Activated CD4-positive, alpha-beta T cell treated with anti-CD3 and anti-CD28 coated beads for 36 hours (primary cell): ENCODE data around the gene DNAJC11. TPM values are rescaled to one million over a fixed set of nuclear protein-coding genes. Genes with fewer than 3 reads are reported as not detected.
"Not testable (repeated sequence)": the region's sequence is repeated elsewhere in the genome, so short reads cannot be mapped to it uniquely, and the experiment has no call there.

Source experiments
- ATAC-seq: fragments of 200-7000 bp; cut with Tn5 transposase; one replicate; pipeline ENCODE4 v1.10.0; 2021; ENCODE audit warnings: mild to moderate bottlenecking, moderate library complexity
- CTCF ChIA-PET: fragments of 350-600 bp; sonication (Branson Sonifier 250); formaldehyde crosslinking; loops from one replicate; lab custom pipeline; 2021; ENCODE audit warnings: antibody characterized with exemption; lab: Charles Lee
- POLR2A ChIA-PET: fragments of 350-600 bp; sonication (Branson Sonifier 250); formaldehyde crosslinking; loops from one replicate; lab custom pipeline; 2021; ENCODE audit warnings: antibody characterized with exemption, inconsistent platforms; lab: Charles Lee
- DNase-seq: peaks from one replicate; pipeline ENCODE4 v3.0.0-alpha.2; 2020
- H3K27ac Mint-ChIP-seq: one replicate; pipeline ENCODE4 v1.8.0; 2021; ENCODE audit warnings: mixed read lengths
- H3K27me3 Mint-ChIP-seq: one replicate; pipeline ENCODE4 v1.8.0; 2021; ENCODE audit warnings: mixed read lengths
- H3K36me3 Mint-ChIP-seq: one replicate; pipeline ENCODE4 v1.8.0; 2021; ENCODE audit warnings: low read depth, mixed read lengths
- H3K4me1 Mint-ChIP-seq: one replicate; pipeline ENCODE4 v1.8.0; 2021; ENCODE audit warnings: mixed read lengths
- H3K4me3 Mint-ChIP-seq: one replicate; pipeline ENCODE4 v1.8.0; 2021; ENCODE audit warnings: mild to moderate bottlenecking, moderate library complexity, mixed read lengths
- H3K9me3 Mint-ChIP-seq: one replicate; pipeline ENCODE4 v1.8.0; 2021; ENCODE audit warnings: low read depth, mixed read lengths
- intact Hi-C, 2 experiments: fragments of 100-400 bp; cut with DNase I in 1 of 2; cut with micrococcal nuclease in 1 of 2; formaldehyde crosslinking; loops; one replicate each; pipeline versions ENCODE4 v1.14.2 to v1.15.1; 2022 to 2024; cut with DNase I, micrococcal nuclease
- total RNA-seq, 2 experiments: library from RNA; stranded (reverse); gene quantifications; one replicate each; pipeline ENCODE4 v1.2.3, GENCODE V29; 2021

Gene DNAJC11, protein sequence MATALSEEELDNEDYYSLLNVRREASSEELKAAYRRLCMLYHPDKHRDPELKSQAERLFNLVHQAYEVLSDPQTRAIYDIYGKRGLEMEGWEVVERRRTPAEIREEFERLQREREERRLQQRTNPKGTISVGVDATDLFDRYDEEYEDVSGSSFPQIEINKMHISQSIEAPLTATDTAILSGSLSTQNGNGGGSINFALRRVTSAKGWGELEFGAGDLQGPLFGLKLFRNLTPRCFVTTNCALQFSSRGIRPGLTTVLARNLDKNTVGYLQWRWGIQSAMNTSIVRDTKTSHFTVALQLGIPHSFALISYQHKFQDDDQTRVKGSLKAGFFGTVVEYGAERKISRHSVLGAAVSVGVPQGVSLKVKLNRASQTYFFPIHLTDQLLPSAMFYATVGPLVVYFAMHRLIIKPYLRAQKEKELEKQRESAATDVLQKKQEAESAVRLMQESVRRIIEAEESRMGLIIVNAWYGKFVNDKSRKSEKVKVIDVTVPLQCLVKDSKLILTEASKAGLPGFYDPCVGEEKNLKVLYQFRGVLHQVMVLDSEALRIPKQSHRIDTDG
- total RNA-seq, result 10 to 100 TPM; 53.2 to 62.0 TPM

- peaks cover 28% of the 10 kb centered on the region for H3K4me1 Mint-ChIP-seq
- H3K36me3 Mint-ChIP-seq, result peaks cover 2% of the 10 kb centered on the region
- ATAC-seq, result peak; percentile 98
- no peaks in the 10 kb centered on the region for H3K9me3 Mint-ChIP-seq
- peak; percentile 93 for DNase-seq
- intact Hi-C loops, result loop anchor here (1.0 to 5.0 kb wide), 11 partner anchors 76 to 1070 kb away; partner anchors contain the start of genes ACOT7 (in 1 of the 2), CAMTA1 (in 1 of the 2), KLHL21 (in 1 of the 2) and NOL9 (in 1 of the 2)
- POLR2A ChIA-PET, result interaction anchor here (0.5 to 0.8 kb wide), 3 partner anchors 60 to 83 kb away, joined by 3 to 4 read pairs (median 3); partner anchors contain the start of genes CAMTA1 and THAP3
- peak within 1 kb of the TSS; percentile 92 for H3K27ac Mint-ChIP-seq
- no peaks in the 10 kb centered on the region for H3K27me3 Mint-ChIP-seq
- CTCF ChIA-PET, result interaction anchor here (0.5 to 1.5 kb wide), 6 partner anchors 15 to 382 kb away, joined by 3 to 6 read pairs (median 3); partner anchors contain the start of gene TNFRSF25
- H3K4me3 Mint-ChIP-seq, result peak within 1 kb of the TSS; percentile 90
Observed at GRCh38 chr1:6701437-6702153, at the start of gene DNAJC11. Gene DNAJC11 (minus strand): TSS chr1:6701816. CDS start chr1:6701800, 16 bp downstream.

- DNase-seq, result no peak
- no peaks in the 10 kb centered on the region for H3K9me3 Mint-ChIP-seq
- H3K4me3 Mint-ChIP-seq, result no peak overlapping the region
- no peaks in the 10 kb centered on the region for H3K36me3 Mint-ChIP-seq
- POLR2A ChIA-PET, result no interaction called here
- no peaks in the 10 kb centered on the region for H3K4me1 Mint-ChIP-seq
- H3K27ac Mint-ChIP-seq, result no peak overlapping the region
- H3K27me3 Mint-ChIP-seq, result peaks cover 44% of the 10 kb centered on the region
- no peak for ATAC-seq
- intact Hi-C loops, result no loop called here
- CTCF ChIA-PET, result no interaction called here
Observed at GRCh38 chr1:6750490-6750889, 48.9 kb upstream of the DNAJC11 start.

GRCh38 chr1:6747674-6748073, 46.1 kb upstream of the DNAJC11 start:
- DNase-seq, result no peak
- H3K27ac Mint-ChIP-seq, result no peak overlapping the region
- ATAC-seq, result no peak
- no peak overlapping the region for H3K4me3 Mint-ChIP-seq
- H3K4me1 Mint-ChIP-seq, result peaks cover 16% of the 10 kb centered on the region
- H3K9me3 Mint-ChIP-seq, result no peaks in the 10 kb centered on the region
- intact Hi-C loops, result no loop called here
- H3K27me3 Mint-ChIP-seq, result peaks cover 36% of the 10 kb centered on the region
- POLR2A ChIA-PET, result no interaction called here
- CTCF ChIA-PET, result no interaction called here
- H3K36me3 Mint-ChIP-seq, result no peaks in the 10 kb centered on the region

DNA sequence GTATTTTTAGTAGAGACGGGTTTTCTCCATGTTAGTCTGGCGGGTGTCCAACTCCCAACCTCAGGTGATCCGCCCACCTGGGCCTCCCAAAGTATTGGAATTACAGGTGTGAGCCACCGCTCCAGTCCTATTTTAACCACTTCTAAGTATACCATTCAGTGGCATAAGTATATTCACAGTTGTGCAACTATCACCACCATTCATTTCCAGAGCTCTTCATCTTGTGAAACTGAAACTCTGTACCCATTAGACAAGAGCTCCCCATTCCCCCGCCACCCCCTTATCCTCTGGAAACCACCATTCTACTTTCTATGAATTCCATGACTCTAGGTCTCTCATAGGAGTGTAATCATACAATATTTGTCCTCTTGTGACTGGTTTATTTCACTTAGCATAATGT, 43.5 kb upstream of the DNAJC11 start:
- intact Hi-C loops, result loop anchor here in 1 of 2 experiments (1.0 to 2.0 kb wide), 2 partner anchors 115 to 804 kb away; no protein-coding TSS in a partner anchor
- ChIA-PET CTCF (interaction anchor here (1.0 kb wide), 1 partner anchor 9 kb away, joined by 3 read pairs; no protein-coding TSS in a partner anchor), POLR2A (interaction anchor here (1.0 kb wide), 1 partner anchor 40 kb away, joined by 4 read pairs; the partner anchor contains the start of gene CAMTA1)
- H3K9me3 Mint-ChIP-seq, result no peaks in the 10 kb centered on the region
- DNase-seq, result peak; percentile 59
- H3K36me3 Mint-ChIP-seq, result no peaks in the 10 kb centered on the region
- peak; percentile 37 for ATAC-seq
- H3K4me3 Mint-ChIP-seq, result no peak overlapping the region
- H3K4me1 Mint-ChIP-seq, result peaks cover 16% of the 10 kb centered on the region
- peaks cover 28% of the 10 kb centered on the region for H3K27me3 Mint-ChIP-seq
- no peak overlapping the region for H3K27ac Mint-ChIP-seq

- H3K27ac Mint-ChIP-seq, result no peak overlapping the region
- DNase-seq (peak; percentile 50), ATAC-seq (peak; percentile 42)
- CTCF ChIA-PET, result interaction anchor here (0.7 kb wide), 2 partner anchors 258 to 1768 kb away, joined by 3 read pairs; no protein-coding TSS in a partner anchor
- H3K27me3 Mint-ChIP-seq, result peaks cover 18% of the 10 kb centered on the region
- H3K4me3 Mint-ChIP-seq, result no peak overlapping the region
- intact Hi-C loops, result loop anchor here (1.0 to 5.0 kb wide), 4 partner anchors 41 to 805 kb away; partner anchors contain the start of gene CAMTA1 (in 1 of the 2)
- POLR2A ChIA-PET, result interaction anchor here (0.6 kb wide), 1 partner anchor 40 kb away, joined by 3 read pairs; no protein-coding TSS in a partner anchor
- H3K9me3 Mint-ChIP-seq, result no peaks in the 10 kb centered on the region
- no peaks in the 10 kb centered on the region for H3K36me3 Mint-ChIP-seq
- peaks cover 16% of the 10 kb centered on the region for H3K4me1 Mint-ChIP-seq
Observed at GRCh38 chr1:6743189-6744101, 41.8 kb upstream of the DNAJC11 start.

DNA sequence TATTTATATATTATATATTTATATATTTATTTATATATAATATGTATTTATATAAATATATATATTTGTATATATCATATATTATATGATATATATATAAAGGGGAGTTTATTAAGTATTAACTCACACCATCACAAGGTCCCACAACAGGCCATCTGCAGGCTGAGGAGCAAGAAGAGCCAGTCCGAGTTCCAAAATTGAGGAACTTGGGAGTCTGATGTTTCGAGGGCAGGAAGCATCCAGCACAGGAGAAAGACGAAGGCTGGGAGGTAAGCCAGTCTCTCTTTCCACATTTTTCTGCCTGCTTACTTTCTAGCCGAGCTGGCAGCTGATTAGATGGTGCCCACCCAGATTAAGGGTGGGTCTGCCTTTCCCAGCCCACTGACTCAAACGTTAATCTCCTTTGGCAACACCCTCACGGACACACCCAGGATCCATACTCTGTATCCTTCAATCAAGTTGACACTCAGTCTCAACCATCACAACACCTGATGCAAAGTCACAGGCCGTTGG, 41.1 kb upstream of the DNAJC11 start:
- CTCF ChIA-PET, result interaction anchor here (0.6 kb wide), 1 partner anchor 11 kb away, joined by 3 read pairs; no protein-coding TSS in a partner anchor
- peaks cover 12% of the 10 kb centered on the region for H3K27me3 Mint-ChIP-seq
- H3K4me1 Mint-ChIP-seq, result peaks cover 16% of the 10 kb centered on the region
- peak; percentile 3 for ATAC-seq
- H3K4me3 Mint-ChIP-seq, POLR2A ChIA-PET, H3K9me3 Mint-ChIP-seq, DNase-seq, H3K36me3 Mint-ChIP-seq, H3K27ac Mint-ChIP-seq: not testable (repeated sequence)
- intact Hi-C loops, result loop anchor here (1.0 to 5.0 kb wide), 3 partner anchors 42 to 220 kb away; partner anchors contain the start of gene CAMTA1 (in 1 of the 2)

GRCh38 chr1:6738987-6739676, 37.5 kb upstream of the DNAJC11 start:
- CTCF ChIA-PET, result no interaction called here

DNA sequence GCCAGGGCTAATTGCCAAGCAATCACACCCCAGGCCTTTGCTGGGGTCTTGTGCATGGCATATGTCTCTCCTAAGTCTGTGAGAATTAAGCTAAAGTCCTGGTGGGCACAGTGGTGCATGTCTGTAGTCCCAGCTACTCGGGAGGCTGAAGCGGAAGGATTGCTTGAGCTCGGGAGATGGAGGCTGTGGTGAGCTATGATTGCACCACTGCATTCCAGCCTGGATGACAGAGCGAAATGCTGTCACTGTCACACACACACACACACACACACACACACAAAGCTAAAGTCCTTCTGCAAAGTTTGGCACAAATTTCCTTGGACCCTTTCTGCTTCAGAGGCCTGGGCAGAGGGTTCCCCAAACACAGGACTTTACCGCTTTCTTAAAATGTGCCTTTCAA, 31.3 kb upstream of the DNAJC11 start:
- H3K4me3 Mint-ChIP-seq, result no peak overlapping the region
- ChIA-PET CTCF (interaction anchor here (0.5 to 0.7 kb wide), 2 partner anchors 37 to 337 kb away, joined by 3 read pairs; no protein-coding TSS in a partner anchor), POLR2A (no interaction called here)
- ATAC-seq, result no peak
- no peaks in the 10 kb centered on the region for H3K9me3 Mint-ChIP-seq
- H3K4me1 Mint-ChIP-seq, result peaks cover 5% of the 10 kb centered on the region
- H3K27ac Mint-ChIP-seq, result no peak overlapping the region
- DNase-seq, result no peak
- H3K36me3 Mint-ChIP-seq, result no peaks in the 10 kb centered on the region
- peaks cover 8% of the 10 kb centered on the region for H3K27me3 Mint-ChIP-seq
- intact Hi-C loops, result no loop called here

More at GRCh38 chr1:6738987-6739676, 37.5 kb upstream of the DNAJC11 start:
- POLR2A ChIA-PET, result no interaction called here
- intact Hi-C loops, result no loop called here
- H3K9me3 Mint-ChIP-seq, result no peaks in the 10 kb centered on the region
- ATAC-seq, result no peak
- no peak for DNase-seq
- H3K4me1 Mint-ChIP-seq, result peaks cover 16% of the 10 kb centered on the region
- H3K27me3 Mint-ChIP-seq, result peaks cover 7% of the 10 kb centered on the region
- no peak overlapping the region for H3K4me3 Mint-ChIP-seq
- H3K36me3 Mint-ChIP-seq, result no peaks in the 10 kb centered on the region
- H3K27ac Mint-ChIP-seq, result no peak overlapping the region

- ChIA-PET CTCF (no interaction called here), POLR2A (interaction anchor here (0.6 kb wide), 1 partner anchor 866 kb away, joined by 3 read pairs; no protein-coding TSS in a partner anchor)
- Mint-ChIP-seq H3K27me3 (peaks cover 10% of the 10 kb centered on the region), H3K9me3 (no peaks in the 10 kb centered on the region), H3K36me3 (no peaks in the 10 kb centered on the region), H3K27ac (no peak overlapping the region), H3K4me3 (no peak overlapping the region), H3K4me1 (peaks cover 5% of the 10 kb centered on the region)
- no peak for ATAC-seq
- DNase-seq, result no peak
- intact Hi-C loops, result no loop called here
Observed at GRCh38 chr1:6731905-6732304, 30.3 kb upstream of the DNAJC11 start.
